Breast epithelium (tissue), 4 donors: ENCODE results near the gene NBDY. TPM values are rescaled to one million over a fixed set of nuclear protein-coding genes. Genes with fewer than 3 reads are reported as not detected.
A peak's percentile ranks its signal among the peaks of the same experiment; 100 is the strongest.

Source experiments
- DNase-seq, 2 donors: peaks; one replicate each; pipeline ENCODE4 v3.0.0-alpha.2; 2019; ENCODE audit warnings: low spot score in 2 of 2
- H3K27ac ChIP-seq, 2 donors: fragments of 200-600 bp; sonication (generic) in 1 of 2; one replicate each; pipeline ENCODE4 v1.5.1; 2016 to 2019; ENCODE audit warnings: mild to moderate bottlenecking in 1 of 2
- H3K27me3 ChIP-seq, 2 donors: fragments of 200-600 bp; sonication (generic) in 1 of 2; one replicate each; pipeline versions ENCODE4 v1.5.1 to v1.6.0; 2017 to 2019; ENCODE audit warnings: control low read depth in 1 of 2, mild to moderate bottlenecking in 1 of 2
- H3K36me3 ChIP-seq: fragments of 200-600 bp; one replicate; pipeline ENCODE4 v1.5.1; 2019
- H3K4me1 ChIP-seq, 2 donors: fragments of 200-600 bp; sonication (generic); one replicate each; pipeline ENCODE4 v1.5.1; 2016 to 2019; ENCODE audit warnings: control low read depth in 1 of 2
- H3K4me3 ChIP-seq, 3 donors: fragments of 200-600 bp; sonication (generic); 1 replicate in 2 of 3; 2 replicates in 1 of 3; pipeline ENCODE4 v1.5.1; 2016 to 2019; ENCODE audit warnings: mild to moderate bottlenecking in 3 of 3, moderate library complexity in 2 of 3
- H3K9me3 ChIP-seq, 2 donors: fragments of 200-600 bp; sonication (generic) in 1 of 2; one replicate each; pipeline ENCODE4 v1.5.1; 2016 to 2019; ENCODE audit warnings: control low read depth in 1 of 2
- POLR2A ChIP-seq: fragments of 450-650 bp; IDR thresholded peaks from one replicate; pipeline ENCODE4 v1.6.1; 2016; ENCODE audit warnings: antibody characterized with exemption, mild to moderate bottlenecking, moderate library complexity
- POLR2AphosphoS5 ChIP-seq, 3 donors: sonication (generic); formaldehyde crosslinking; IDR thresholded peaks; one replicate each; pipeline ENCODE4 v1.6.1; 2017; ENCODE audit warnings: antibody characterized with exemption in 3 of 3
- intact Hi-C: fragments of 100-400 bp; cut with DNase I; formaldehyde crosslinking; loops from one replicate; pipeline ENCODE4 v1.15.1; 2023; ENCODE audit warnings: low total_unique reads
- total RNA-seq, 3 donors: library from RNA; depleted of rRNA; stranded (reverse); fragments of >200 nt; gene quantifications; one replicate each; pipeline ENCODE4 v1.1.0, GENCODE V29; 2016
- TF ChIP-seq, protein P1 (sequence below), 3 donors: fragments of 450-650 bp; IDR thresholded peaks; one replicate each; pipeline ENCODE4 v1.5.1; 2016 to 2017; ENCODE audit warnings: antibody characterized with exemption in 3 of 3, mild to moderate bottlenecking in 3 of 3, moderate library complexity in 3 of 3

Gene NBDY
- total RNA-seq, 3 donors from 2014 or later = 6.6 to 15.7 (median 14.5) TPM

DNA sequence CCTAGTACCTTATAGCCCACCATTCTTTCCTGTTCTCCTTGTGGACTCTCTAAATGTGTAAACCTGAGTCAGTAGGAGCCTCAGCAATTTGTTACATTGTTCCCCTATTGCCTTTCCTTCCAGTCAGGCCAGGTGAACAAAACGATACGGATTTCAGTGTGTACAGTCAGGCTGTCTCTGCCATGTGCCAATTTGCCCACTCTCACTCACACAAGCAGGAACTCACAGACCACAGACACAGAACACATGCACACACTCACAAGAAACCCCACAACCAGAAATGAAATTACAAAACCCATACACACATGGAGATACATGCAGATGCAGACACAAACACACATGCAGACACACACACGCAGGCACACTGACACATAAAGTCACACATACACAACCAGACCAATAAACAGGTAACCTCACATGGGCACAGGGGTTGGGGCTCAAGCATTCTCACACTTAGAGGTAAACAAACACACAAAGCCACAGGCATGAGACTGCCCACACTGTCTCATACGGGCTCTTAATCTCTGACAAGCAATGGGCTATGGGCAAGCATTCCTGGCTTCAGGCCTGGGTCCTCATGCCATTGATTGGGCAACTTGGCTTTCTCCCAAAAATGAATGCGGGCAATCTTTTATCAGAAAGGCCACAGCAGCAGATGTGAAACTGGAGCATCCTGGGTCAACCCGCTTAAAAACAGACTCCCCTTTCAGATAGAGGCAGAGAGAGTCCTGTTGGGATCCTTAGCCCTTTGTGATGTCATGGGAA, 68.7 kb downstream of the NBDY start:
- Histone ChIP-seq H3K9me3 (no peaks in the 10 kb centered on the region), H3K4me1 (no peaks in the 10 kb centered on the region), H3K4me3 (no peak overlapping the region), H3K36me3 (no peaks in the 10 kb centered on the region), H3K27me3 (peaks cover 0 to 7% of the 10 kb centered on the region in 2 donors), H3K27ac (no peak overlapping the region)
- no peak for DNase-seq
- TF ChIP-seq POLR2AphosphoS5 (IDR thresholded peaks at IDR 0.05) (no peak), POLR2A (no peak)
- TF ChIP-seq, protein P1, sequence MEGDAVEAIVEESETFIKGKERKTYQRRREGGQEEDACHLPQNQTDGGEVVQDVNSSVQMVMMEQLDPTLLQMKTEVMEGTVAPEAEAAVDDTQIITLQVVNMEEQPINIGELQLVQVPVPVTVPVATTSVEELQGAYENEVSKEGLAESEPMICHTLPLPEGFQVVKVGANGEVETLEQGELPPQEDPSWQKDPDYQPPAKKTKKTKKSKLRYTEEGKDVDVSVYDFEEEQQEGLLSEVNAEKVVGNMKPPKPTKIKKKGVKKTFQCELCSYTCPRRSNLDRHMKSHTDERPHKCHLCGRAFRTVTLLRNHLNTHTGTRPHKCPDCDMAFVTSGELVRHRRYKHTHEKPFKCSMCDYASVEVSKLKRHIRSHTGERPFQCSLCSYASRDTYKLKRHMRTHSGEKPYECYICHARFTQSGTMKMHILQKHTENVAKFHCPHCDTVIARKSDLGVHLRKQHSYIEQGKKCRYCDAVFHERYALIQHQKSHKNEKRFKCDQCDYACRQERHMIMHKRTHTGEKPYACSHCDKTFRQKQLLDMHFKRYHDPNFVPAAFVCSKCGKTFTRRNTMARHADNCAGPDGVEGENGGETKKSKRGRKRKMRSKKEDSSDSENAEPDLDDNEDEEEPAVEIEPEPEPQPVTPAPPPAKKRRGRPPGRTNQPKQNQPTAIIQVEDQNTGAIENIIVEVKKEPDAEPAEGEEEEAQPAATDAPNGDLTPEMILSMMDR (IDR thresholded peaks at IDR 0.05) = no peak
- intact Hi-C loops = no loop called here

DNA sequence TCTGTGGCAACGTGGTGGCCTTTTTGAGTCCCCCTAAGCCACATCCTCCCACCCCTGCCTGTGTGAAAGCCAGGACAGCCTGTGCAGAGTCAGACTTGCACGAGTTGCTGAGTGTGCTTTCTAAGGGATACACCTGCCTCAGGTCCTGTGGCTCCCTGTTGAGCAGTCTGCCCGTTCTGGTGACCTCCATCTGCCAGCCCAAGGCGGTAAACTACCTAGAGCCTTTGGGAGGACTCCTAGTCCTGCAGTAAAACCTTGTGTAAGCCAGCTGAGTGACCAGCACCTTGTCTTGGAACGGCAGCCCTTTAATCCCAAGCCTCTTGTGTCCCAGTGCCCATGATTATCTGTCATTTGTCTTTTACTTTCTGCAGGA, 69.3 kb downstream of the NBDY start:
- H3K27me3 ChIP-seq = peaks cover 0 to 7% of the 10 kb centered on the region in 2 donors
- peak overlapping the region in 1 of 3 donors; percentile 27 for H3K4me3 ChIP-seq
- H3K36me3 ChIP-seq = no peaks in the 10 kb centered on the region
- H3K27ac ChIP-seq = no peak overlapping the region
- no peak for DNase-seq
- H3K4me1 ChIP-seq = no peaks in the 10 kb centered on the region
- TF ChIP-seq POLR2AphosphoS5 (IDR thresholded peaks at IDR 0.05) (no peak), POLR2A (no peak)
- TF ChIP-seq, protein P1 (IDR thresholded peaks at IDR 0.05) = no peak
- intact Hi-C loops = no loop called here
- no peaks in the 10 kb centered on the region for H3K9me3 ChIP-seq

DNA sequence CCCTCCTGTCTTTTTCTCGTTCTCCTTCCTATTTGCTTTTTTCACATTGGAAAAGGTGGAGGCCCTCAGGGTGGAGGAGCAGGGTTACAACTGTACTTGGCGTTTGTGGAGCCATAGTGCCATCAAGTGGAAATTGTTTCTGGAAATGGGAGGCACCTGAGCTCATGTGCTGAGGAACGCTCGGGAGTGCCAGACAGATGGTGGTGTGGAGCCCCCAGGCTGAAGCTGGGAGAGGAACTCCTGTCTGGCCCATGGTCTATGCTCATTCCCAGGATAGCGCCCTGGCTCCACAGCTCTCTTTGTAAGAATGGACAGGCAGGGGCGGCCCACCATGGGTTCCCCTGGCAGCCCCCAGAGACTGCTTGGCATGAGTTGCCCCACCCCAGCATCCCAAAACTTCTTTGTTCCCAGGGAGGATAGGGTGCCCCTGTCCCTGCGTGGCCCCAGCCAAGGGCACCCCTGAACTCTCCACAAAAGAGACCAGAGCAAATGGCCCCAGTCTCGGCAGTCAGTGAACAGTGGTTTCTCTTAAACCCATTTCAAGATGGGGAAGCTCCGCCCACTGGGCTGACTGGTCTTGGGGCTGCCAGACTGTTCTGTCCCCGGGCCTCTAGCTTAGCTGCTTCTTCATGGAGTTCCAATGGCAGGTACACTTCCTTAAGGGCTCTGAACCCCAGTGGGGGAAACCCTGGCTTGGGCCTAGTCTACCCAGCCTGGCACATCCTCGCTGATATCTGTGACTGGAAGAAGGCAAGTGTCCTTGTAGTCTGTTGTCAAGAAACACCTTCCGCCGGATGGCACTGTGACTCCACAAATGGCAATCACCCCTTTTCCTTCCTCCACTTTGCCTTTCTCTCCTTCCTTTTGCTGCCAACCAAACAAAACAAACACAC, 70.1 kb downstream of the NBDY start:
- intact Hi-C loops = no loop called here
- TF ChIP-seq, protein P1 (IDR thresholded peaks at IDR 0.05) = peak in 1 of 3 donors; percentile 34
- TF ChIP-seq POLR2AphosphoS5 (IDR thresholded peaks at IDR 0.05) (peak in 1 of 3 donors; percentile 13), POLR2A (no peak)
- Histone ChIP-seq H3K4me1 (no peaks in the 10 kb centered on the region), H3K27me3 (peaks cover 0 to 7% of the 10 kb centered on the region in 2 donors), H3K4me3 (peak overlapping the region in 2 of 3 donors; percentile 20 to 27), H3K9me3 (no peaks in the 10 kb centered on the region), H3K27ac (no peak overlapping the region), H3K36me3 (no peaks in the 10 kb centered on the region)
- peak in 1 of 2 donors; percentile 64 for DNase-seq

DNA sequence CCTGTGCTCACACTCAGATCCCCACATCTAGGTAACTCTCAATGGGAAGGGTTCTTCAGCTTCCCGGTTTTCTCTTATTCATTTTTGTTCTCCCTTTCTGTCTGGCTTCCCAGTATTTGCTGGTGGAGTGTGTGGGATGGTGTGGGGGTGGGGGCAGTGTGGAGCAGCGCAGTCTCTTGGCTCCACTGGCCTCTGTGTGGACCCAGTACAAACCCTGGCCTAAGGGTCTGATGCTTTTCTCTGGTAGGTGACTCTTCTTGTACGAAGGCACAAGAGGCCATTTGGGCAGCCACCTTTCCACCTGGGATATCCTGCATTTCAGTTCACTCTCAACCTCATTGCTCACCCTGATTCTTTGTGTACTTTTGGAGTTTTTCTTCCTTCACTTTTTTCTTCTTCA, 71.3 kb downstream of the NBDY start:
- H3K4me1 ChIP-seq = no peaks in the 10 kb centered on the region
- no peak overlapping the region for H3K27ac ChIP-seq
- DNase-seq = no peak
- intact Hi-C loops = no loop called here
- peaks cover 0 to 7% of the 10 kb centered on the region in 2 donors for H3K27me3 ChIP-seq
- H3K36me3 ChIP-seq = no peaks in the 10 kb centered on the region
- TF ChIP-seq POLR2A (no peak), POLR2AphosphoS5 (IDR thresholded peaks at IDR 0.05) (no peak)
- TF ChIP-seq, protein P1 (IDR thresholded peaks at IDR 0.05) = no peak
- H3K4me3 ChIP-seq = no peak overlapping the region
- no peaks in the 10 kb centered on the region for H3K9me3 ChIP-seq

DNA sequence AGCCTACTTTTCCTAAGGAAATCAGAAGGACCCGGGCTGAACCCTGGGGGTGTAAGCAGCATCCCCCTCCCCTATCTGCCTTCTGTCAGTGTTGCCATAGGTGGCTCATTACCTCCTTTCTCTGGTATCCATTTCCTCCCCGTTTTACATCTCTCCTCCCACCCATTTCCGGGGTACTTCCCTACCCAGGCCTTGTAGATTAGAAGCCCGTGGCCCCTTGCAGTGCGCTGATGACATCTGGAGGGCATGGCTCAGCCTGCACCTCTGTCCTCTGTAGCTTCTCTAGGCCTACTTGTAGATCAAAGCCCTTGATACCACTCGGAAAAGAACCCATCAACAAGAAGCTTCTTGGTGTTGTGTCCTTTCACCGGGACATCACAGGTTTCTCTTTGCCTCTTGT, 71.8 kb downstream of the NBDY start:
- DNase-seq = no peak
- Histone ChIP-seq H3K36me3 (no peaks in the 10 kb centered on the region), H3K4me3 (no peak overlapping the region), H3K9me3 (no peaks in the 10 kb centered on the region), H3K4me1 (no peaks in the 10 kb centered on the region), H3K27me3 (peaks cover 0 to 7% of the 10 kb centered on the region in 2 donors), H3K27ac (no peak overlapping the region)
- TF ChIP-seq POLR2AphosphoS5 (IDR thresholded peaks at IDR 0.05) = no peak
- intact Hi-C loops = no loop called here
